Measurements from ENCODE around the gene SCCPDH.
"Not testable (repeated sequence)": the region's sequence is repeated elsewhere in the genome, so short reads cannot be mapped to it uniquely, and the experiment has no call there.

SCCPDH gene

DNA sequence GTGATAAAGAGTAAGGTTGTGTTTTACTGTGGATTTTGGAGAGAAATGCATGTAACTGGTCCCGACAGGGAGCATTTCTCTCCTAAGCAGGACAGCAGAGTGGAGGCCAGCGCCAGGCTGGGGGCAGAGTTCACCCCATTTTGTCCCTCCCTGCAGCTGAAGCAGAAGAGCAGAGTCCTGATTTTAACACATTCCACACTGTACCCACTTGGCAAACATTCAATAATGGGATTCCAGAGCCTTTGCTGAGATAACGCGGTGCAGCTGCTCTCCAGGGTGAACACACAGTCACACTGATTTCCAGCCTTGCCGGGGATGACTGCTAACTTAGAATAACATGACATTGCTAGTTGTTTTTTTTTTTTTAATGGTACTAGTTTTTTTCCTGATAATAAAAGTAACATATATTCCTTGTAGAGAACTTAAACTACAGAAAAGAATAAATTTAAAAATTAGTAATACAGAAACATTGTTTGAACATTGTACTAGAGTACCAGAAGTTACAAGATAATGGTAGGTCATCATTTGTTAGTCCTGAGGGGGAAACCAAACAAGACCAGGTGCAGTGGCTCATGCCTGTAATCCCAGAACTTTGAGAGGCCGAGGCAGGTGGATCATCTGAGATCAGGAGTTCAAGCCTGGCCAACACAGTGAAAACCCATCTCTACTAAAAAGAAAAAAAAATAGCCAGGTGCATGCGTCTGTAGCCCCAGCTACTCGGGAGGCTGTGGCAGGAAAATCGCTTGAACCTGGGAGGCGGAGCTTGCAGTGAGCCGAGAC lies 77.2 kb downstream of the SCCPDH start:
- no peak for DNase-seq (ENCODE audit: low spot score)

DNA sequence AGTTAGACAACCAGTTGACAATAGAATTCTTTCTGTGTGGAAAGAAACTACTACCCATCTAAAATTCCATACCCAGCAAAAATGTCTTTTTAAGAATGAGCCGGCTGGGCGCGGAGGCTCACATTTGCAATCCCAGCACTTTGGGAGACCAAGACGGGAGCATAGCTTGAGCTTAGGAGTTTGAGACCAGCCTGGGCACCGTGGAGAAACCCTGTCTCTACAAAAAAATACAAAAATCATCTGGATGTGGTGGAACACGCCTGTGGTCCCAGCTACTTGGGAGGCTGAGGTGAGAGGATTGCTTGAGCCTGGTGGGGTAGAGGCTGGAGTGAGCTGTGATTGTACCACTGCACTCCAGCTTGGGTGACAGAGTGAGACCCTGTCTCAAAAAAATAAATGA lies 79.2 kb downstream of the SCCPDH start:
- no peak for DNase-seq (ENCODE audit: low spot score)

DNA sequence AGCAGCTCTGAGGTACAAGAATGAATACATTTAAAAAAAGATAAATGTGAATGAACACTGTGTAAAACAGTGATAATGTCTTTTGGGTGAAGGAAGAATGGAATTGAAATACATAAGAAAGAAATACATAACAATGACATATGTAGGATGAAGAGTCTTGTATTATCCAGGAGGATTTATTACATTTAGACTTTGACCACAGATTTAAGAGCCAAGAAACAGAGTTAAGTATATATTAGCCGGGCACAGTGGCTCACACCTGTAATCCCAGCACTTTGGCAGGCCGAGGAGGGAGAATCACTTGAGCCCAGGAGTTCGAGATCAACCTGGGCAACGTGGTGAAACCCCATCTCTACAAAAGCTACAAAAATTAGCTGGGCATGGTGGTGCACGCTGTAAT lies 79.7 kb downstream of the SCCPDH start:
- no peak for DNase-seq (ENCODE audit: low spot score)

DNA sequence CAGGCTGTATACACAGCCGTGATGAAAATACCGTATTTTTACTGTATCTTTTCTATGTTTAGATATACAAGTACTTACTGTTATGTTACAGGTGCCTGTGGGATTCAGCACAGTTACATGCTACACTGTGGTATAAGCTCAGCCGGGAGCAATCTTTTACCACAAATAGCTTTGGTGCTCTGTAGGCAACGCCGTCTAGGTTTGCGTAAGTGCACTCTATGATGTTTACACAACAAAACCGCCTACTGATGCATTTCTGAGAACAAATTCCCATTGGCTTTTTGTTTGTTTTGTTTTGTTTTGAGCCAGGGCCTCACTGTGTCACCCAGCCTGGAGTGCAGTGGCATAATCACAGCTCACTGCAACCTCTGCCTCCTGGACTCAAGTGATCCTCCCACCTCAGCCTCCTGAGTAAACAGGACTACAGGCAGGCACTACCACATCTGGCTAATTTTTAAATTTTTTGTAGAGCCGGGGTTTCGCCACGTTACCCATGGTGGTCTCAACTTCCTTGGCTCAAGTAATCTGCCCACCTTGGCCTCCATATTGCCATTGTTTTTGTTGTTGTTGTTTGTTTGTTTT lies 81.0 kb downstream of the SCCPDH start:
- DNase-seq (ENCODE audit: low spot score), result no peak

DNA sequence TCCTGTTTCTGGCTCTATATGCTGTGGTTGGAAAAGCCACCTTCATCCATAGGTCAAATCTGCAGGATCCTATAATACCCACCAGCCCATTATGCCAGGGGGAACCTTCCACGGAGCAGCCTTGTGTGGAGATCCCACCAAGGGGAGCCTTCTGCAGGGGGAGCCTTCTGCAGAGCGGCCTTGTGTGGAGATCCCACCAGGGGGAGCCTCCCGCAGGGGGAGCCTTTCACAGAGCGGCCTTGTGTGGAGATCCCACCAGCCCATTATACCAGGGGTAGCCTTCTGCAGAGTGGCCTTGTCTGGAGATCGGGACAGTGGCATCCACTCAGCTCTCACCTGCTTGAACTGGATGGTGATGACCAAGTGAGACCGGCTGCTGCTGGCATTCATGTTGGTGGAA lies 85.3 kb downstream of the SCCPDH start:
- DNase-seq (ENCODE audit: low spot score), result no peak

DNA sequence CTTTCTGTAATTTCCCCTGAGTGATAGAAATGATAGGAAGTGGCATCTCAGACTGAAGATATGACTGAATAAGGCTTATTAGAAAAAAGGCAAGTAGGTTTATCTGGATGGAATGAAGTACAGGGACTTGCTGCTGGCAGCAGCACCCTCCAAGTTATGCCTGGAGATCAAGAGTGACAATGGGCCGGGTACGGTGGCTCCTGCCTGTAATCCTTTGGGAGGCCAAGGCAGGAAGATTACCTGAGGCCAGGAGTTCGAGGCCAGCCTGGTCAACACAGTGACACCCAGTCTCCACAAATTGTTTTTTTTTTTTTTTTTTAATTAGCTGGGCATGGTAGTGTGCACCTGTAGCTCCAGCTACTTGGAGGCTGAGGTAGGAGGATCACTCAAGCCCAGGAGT lies 87.8 kb downstream of the SCCPDH start:
- DNase-seq (ENCODE audit: low spot score), result no peak

DNA sequence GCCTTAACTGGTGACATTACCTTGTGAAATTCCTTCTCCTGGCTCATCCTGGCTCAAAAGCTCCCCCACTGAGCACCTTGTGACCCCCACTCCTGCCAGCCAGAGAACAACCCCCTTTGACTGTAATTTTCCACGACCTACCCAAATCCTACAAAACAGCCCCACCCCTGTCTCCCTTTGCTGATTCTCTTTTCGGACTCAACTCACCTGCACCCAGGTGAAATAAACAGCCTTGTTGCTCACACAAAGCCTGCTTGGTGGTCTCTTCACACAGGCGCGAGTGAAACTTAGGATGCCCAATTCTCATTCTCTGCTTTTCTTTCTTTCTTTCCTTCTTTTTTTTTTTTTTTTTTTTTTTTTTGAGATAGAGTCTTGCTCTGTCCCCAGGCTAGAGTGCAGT lies 89.1 kb downstream of the SCCPDH start:
- DNase-seq (ENCODE audit: low spot score), result not testable (repeated sequence)

DNA sequence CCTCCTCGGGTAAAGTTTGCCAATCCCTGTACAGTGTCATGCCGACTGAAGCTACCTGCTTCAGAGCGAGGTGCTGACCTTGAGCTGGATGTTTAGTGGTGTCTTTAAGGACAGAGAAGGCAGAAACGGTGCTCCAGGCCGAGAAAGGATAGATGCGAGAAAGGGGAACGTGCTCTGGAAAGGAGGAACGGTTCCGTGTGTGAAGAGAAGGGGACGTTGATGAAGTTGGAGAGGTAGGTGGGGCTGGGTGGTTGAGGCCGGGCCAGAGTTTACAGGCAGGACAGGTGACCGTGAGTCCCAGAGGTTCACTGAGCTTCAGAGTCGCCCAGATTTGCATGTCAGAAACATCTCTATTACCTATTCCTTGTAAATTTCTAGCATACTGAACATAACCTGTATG lies 90.7 kb downstream of the SCCPDH start:
- no peak for DNase-seq (ENCODE audit: low spot score)

DNA sequence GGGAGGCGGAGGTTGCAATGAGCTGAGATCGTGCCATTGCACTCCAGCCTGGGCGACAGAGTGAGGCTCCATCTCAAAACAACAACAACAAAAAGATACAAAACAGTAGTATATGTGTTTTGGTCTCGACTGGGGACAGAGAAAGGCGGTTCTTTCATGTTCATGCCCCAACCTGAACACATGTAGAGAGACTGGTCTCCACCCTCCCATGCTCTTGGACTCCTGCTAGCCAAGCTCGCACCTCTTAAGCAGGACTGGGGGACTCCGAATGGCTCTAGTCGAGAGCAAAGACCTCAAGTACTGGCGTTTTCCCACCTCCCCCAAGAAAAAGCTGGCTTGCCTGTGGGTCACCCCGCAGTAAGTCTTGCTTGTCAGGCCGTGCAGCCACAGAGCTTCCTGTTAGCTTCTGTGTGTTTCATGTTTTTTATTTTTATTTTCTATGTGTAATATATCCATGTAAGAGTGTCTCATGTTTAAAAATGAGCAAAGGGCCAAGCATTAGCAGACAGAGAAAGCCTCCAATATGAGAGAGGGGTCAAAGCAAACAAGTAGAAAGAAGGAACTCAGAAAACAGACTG lies 91.6 kb downstream of the SCCPDH start:
- DNase-seq (ENCODE audit: low spot score), result no peak
